NCI-H526 treated with DMSO at 0.1 percent for 48 hours (cell line): ENCODE results near the gene RASSF4.

Experiments used
- DNase-seq: peaks from one replicate; lab custom pipeline; 2025; lab: John Stamatoyannopoulos, UW

Gene RASSF4

DNA sequence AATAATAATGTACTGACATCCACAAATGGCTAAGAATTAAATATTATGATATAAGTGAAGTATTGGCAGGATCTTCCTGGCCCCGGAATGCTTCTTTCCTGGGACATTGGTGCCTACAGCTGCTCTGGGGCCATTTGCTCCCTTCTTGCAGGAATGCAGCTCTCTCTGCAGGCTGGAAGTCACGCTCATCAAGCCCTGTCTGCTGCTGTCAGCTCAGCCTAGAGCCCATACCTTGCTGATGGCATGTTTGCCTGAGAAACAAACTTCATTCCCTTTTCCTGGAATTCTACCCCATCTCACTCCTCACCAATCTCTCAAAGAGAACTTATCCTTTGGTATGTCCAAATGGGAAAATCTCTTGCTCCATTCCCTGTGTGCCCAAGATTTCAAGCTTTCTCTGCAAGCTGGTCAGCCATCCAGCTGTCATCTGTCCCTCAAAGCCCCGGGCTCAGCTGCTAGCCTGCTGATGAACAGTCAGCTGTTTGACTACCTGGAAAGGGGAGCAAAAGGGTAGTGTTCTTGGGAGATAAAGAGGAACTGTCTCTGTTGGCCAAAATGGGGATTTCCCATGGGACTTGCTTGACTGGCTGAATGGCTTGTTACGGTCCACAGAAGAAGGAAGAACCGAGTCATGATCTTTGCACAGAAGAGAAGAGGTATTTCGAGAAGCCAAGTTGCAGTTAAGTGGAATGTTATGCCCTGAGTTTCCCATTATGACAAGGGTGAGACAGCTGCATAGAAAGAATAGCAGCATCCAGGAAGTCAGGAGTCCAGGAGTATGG lies 12.0 kb upstream of the RASSF4 start:
- no peak for DNase-seq

DNA sequence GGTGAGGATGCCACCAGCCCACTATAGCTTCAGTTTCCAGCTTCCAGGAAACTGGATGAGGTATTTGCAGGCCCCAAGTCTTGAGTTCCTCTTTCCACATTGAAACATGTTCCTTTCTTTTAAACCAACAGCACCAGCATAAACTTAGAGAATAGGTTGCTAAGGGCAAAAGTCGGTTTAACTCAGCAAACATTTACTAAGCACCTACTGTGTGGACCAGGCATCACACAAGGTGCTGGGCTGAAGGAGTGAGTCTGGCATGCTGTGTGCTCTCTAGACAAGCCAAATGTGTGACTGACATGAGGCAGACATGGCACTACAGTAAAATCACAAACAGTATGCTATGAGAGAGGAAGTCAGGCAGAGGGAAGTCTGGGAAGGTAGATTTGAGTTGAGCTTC lies 11.0 kb upstream of the RASSF4 start:
- DNase-seq: no peak

DNA sequence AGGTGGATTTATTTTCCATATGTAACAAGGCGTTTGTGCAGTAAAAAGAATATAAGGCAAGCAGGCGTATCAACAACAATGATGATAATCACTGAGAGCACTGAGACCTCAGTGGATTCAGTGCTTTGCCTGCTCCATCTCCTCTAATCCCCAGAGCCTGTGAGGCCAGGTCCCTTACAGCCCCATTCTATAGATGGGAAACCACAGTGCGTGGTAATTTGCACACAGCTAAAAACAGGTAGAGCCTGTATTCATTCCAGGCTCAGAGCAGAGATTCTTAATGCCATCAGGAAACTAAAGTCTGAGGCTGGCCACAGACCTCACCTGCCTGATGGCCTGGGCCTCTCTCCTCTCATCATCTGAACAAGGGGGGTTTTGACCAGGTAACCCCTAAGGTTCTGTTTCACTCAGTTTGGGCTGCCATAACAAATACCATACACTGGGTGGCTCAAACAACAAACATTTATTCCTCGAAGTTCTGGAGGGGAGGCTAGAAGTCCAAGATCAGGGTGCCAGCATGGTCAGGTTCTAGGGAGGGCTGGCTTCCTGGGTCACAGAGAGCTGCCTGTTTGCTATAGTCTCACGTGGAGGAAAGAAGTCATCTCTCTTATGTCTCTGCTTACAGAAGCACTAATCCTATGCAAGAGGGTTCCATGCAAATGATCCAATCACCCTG lies 10.3 kb upstream of the RASSF4 start:
- no peak for DNase-seq

DNA sequence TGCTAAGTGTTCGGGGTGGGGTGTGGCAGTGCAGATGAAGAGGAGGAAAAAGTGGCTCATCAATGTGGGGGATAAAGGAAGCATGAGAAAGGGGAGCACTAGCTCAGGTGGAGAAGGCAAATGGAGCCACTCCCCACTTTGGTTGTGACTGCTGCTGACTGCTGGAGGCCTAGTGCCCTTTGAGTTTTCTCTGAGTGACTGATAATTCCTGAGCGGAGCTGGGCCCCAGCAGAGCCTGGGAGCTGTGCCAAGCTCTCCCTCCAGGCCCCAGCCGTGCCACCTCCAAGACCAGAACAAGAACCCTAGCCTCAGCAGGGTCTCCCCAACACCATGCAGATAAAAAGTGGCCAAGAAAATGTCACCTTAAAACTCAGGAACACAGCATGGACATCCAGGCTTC lies 9.7 kb upstream of the RASSF4 start:
- no peak for DNase-seq

DNA sequence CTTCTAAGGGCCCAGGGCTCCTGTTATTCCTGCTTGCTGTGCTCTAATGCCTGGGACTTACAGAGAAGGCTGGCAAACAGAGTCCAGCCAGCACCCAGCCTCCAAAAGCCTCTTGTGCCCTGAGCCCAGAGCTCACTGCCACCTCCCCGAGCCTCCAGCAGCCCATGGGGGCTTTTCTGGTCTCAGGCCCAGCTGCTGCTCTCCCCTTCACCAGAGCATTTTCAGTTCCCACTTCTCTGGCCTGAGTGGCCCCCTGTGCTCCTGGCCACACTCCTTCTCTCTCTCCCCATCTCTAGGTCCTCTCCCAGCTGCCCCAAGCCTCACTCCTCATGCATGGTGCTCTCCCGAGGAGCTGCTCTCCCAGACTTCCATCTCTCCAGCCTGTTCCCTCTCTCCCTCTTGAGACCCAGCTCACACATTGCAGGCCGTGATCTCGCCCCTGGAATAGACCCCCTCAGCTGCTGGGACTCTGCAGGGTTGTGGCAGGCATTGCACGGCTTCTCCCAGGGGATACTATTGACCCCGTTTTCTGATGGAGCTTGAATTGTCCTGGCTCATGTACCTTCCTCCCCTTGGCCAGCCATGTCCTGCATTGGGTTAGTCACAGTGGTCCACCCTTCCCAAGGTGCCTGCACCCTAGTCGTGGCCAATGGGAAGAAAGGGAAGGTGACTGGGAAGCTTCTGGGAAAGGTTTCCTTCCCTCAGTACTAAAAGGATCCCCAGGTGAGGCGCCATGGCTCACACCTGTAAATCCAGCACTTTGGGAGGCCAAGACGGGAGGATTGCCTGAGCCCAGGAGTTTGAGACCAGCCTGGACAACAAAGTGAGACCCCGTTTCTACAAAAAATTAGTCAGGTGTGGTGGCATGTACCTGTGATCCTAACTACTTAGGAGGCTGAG lies 9.0 kb upstream of the RASSF4 start:
- no peak for DNase-seq

DNA sequence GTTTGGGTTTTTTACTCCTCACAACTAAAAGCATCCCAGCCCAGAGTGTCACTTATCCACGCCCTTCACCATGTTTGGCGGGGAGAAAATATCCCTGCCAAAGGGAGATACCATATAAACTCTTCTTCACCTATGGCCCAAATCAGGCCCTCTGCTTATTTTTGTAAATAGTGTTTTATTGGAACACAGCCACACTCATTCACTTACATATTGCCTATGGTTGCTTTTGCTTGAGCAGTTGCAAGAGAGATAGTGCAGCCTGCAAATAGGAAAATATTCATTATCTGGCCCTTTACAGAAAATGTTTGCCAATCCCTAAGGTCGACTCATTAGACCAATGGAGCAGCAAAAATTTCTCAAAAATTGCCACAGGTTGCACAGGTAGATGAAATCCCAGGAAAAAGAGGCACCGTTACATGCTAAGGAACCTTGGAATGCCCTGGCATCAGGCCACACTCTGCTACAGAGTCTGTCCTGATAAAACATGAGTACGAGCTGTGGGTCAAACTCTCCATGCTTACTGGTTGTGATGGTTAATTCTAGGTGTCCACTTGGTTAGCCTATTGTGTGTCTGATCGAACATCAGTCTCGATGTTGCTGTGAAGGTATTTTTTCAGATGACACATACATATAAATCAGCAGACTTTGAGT lies 7.9 kb upstream of the RASSF4 start:
- no peak for DNase-seq

DNA sequence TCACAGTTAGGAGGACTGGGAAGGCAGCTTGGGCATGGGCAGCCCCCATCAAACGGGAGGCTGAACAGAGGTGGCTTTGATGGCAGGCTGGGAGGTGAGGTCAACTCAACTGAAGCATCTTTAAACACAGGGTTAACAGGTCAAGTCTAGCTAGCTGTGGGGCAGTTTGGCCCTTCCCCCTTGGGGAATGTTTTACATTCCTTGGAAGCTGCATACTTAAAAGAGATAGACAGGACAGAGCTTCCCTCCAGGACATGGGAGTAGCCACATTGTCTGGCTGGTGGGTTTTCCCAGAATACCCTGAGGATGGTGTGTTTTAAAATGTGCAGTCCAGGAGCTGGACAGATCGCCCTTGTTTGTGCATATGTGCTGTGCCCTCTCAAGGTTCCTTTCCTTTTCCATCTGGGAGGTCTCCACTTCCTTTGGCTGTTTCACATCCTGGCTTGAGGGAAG lies 6.8 kb upstream of the RASSF4 start:
- no peak for DNase-seq

DNA sequence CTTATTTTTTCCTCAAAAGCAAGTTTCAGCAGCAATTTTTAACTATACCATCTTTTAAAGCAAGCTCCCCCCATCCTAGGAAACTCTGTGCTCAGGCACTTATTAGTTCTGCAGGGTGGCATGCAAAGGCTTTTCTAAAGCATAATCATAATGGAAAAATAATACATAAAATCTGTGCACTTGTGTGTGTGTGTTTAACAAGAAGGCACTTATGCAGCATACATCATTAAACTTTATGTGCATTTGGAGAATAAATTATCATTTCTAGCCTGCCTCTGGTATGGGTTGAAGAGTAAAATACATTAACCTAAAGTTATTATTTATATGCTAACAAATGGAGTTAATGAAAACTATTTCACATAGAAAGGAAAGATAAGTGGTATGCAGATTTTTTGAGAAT lies 5.6 kb upstream of the RASSF4 start:
- DNase-seq: no peak

DNA sequence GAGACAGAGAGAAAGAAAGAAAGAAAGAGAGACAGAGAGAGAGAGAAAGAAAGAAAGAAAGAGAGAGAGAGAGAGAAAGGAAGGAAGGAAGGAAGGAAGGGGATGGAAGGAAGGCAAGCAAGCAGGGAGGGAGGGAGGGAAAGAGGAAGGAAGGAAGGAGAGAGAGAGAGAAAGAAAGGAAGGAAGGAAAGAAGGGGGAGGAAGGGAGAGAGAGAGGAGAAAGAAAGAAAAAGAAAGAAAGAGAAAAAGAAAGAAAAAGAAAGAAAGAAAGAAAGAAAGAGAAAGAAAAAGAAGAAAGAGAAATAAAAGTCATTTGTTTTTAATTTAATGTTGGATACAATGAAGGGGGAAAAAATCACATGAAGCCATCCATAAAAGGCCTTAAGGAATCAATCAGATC lies 4.6 kb upstream of the RASSF4 start:
- DNase-seq: no peak

DNA sequence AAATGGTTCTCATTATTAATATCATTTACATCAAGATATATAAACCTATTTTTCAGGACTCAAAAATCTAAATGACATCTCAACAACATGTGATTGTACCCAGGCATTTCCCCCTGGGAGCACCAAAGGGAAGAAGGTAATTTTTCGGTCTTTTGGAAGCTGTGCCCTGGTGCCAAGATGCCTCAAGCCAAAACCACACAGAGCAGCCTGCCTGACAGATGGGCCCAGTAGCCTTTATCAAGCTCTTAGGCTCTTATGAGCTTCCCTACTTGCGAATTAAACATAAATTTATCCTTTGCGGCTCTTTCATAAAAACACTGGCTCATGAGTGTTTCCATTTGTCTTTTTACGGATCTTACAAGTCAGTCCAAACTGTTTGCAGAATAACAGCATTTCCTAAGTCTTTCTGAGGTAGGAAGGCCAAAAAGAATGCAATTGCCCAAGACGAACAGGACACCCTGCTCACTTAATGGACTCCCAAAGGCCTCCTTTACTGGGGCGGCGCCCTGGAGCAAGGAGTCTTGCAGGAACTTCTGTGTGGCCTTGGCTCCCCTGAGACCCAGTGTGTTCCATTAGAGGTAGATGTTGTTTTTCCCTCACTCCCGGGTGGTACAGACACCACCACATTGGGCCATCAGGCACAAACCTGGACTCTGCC lies 4.1 kb upstream of the RASSF4 start:
- DNase-seq: no peak

DNA sequence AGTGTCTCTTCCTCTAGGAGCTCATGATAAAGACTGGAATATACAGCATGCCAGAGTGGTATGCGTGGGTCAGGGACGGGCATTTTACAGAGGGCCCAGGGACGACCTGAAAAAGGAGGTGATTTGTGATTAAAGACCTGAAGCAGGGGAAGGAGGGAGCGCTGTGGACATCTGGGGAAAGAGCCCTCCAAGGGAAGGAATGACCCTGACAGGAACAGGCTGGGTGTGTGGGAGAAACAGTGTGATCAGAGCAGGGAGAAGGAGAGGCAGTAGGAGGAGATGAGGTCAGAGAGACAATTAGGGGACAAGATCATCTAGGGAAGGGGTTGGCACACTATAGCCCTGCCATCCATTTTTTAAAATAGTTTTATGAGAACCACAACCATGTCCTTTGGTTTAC lies 3.4 kb upstream of the RASSF4 start:
- DNase-seq: no peak

DNA sequence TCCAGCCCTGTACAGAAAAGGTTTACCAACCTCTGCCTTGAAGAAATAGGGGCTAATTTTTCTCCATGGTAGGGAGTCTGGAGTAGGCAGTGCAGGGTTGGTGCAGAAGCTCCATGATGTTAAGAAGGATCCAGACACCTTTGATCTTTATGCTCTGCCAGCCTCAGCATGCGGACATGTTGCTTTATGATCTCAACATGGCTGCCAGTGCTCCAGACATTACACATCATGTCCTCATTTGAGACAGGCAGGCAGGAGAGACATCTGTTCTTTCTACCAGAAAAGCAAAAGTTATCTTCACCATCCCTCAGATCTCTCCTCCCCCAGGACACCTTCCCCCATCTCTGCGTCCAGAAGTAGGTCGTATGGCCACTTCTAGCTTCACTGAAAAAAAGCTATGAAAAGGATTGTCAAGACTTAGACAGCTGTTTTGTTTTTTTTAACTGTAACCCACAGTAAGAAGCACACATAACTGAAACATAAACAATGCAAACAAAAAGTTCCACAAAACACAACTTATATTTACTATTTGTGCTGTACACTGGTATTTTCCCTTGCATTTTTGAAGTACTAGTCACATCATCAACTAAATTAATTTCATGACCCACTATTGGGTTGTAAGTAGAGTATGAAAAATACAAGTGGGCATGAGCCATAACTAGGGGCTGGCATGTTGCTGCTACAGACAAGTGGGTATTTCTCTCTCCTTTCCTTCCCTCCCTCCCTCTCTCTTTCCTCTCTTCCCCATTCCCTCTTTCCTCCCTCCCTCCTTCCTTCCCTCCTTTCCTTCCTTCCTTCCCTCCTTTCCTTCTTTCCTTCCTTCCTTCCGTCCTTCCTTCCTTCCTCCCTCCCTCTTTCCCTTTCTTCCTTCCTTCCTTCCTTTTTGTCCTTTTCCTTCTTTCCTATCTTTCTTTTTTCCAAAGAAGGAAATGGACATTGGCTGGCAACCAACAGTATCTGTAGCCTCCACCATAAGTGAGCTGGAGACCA lies 2.6 kb upstream of the RASSF4 start:
- DNase-seq: no peak

DNA sequence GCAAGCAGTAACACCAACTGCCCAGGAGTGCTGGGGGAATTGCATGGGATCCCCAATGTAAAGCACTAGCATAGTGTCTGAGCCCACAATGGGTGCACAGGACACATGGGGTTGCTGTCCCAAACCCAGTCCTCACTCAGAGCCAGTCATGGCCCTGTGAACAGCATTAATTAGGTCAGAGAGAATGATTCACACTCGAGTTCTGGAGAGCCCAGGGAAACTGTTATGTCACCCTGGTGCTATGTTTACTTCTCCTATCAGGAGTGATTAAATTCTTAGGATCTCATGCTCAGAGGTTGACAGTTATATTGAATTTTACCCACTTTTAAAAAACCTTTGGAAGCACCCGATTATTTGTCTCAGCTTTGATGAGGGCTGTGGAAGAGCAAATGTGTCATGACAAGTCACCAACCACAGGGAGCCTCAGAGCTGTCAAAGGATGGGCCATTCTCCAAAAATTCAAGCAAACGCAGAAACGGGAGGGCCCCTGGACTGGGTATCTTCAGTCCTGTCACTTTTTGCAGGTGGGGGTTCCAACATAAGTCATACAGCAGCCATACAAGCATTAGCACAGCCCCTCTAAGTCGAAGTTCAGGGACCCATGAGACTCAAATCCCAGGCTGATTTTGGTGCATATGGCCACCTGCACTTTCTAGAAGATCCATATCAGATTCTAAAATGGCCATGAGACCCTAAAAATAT lies 1.3 kb upstream of the RASSF4 start:
- no peak for DNase-seq

DNA sequence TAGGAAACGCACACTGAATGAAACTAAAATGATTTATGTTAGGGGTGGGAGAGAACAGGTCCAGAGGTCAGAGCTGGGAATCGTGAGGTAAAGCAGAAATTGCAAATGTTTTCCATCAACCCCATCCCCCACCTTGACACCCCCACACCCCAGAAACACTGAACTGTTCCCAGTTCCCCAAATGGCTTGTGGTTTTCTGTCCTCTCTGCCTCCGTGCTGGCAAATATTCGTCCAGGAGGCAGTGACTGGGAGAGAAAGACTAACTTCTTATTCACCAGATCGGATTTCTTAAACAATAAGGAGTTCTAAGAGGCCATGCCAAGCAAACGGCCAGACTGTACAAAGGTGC lies 730 bp upstream of the RASSF4 start:
- DNase-seq: no peak

DNA sequence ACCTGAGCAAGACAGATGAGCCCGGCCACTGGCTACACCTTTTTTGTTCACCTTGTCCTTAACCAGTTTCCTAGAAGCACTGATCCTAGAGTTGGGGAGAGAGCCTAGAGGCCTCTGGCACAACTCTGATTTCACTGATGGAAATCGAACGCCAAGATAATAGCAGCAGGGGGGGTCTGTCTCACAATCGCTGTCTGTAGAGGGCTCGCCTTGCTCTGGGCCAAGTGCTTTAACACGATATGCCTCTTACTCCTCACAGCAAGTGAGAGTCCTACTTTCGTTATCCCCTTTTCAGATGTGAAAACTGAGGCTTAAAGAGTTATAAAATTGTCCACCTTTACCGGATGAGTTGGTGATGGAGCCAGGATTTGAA lies 472 bp downstream of the RASSF4 start:
- no peak for DNase-seq

DNA sequence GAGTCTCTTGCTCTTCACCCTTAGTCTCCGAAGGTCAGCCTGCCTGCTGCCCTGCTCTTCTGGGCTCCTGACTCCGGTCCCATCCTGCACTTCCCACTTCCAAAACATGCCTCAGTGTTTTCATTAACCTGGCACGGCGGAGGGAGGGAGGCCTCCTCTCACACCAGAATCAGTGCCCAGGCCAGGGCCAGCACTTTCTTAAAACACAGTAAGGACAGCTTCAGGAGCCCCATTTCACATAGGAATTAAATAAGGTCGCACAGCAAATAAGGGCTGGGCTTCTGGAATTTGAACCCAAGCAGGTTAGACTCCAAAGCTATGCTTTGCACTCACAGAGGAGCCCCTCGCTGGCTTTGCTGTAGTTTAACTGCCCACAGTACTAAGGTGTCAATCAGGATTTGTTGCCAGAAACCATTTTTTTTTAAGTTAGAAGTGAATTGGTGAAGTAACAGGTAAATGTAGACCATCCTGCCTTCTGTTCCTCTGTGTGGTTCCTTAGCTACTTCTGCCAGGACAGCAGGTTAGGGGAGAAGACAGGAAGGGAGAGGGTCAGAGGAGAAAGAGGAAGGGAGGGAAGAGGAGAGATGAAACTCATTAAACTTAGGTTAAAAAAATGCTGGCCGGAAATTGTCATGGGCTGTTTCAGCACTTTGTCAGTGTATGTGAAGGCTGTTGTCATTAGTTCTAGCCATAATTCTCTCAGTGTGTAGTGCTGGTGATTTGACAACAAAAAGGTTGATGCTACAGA lies 1.1 kb downstream of the RASSF4 start:
- no peak for DNase-seq

DNA sequence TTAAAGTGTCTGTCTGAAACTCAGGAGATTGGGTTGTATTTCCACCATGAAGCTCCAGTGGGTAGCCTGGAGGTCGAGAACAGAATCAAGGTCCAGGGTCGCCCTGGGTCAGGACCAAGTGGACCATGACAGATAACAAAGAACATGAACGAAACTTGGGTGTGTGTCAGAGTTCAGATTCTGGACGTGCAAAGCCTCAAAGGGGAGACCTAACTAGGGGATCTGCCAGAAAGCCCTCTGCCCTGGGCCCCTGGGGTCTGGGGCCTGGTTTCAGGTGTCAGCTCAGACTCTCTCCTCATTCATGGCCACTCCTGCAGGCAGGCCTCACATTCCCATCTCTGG lies 1.6 kb downstream of the RASSF4 start:
- DNase-seq: no peak

DNA sequence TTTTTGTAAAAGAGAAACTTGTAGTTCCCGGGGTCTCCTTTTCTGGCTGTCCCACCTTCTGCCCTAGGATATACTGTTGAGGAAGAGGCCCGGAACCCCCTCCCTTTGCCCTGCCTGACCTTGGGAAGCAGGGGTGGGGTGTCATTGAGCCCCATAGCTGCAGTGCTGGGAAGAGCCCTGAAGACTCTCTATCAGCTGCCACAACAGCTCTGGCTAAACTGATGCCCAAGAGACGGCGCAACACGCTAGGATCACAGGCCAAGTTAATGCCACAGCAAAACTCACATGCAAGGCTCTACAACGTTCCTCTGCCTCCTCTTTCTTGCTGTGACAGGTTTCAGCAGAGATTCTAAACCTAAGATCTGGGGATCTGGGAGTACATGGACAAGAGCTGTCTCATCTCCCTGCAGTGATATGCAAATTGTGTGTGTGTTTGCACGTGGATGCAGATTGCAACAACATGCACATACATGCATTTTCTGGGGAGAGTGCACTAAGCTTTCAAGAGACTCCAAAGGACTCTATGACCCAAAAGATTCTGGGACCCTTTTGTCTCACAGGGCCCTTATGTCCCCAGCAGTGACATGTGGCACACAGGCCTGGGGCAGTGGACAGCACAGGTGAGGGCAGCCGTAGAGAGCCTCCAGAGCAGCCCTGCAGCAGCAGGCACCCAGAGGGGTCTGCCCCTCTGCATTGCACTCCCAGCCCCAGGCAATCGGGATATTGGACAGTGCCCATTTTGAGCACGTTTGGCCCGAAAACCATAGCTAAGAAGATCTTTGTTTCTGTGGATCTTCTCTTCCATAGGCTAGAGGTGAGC lies 2.5 kb downstream of the RASSF4 start:
- DNase-seq: no peak
